Endothelial cell of hepatic sinusoid (primary cell): ENCODE results near the gene TAF6.

Experiments
- in situ Hi-C: cut with HindIII; loops from 2 replicates; pipeline ENCODE4 v1.10.0; 2017; ENCODE audit warnings: low sequenced_read_pairs

TAF6 gene

DNA sequence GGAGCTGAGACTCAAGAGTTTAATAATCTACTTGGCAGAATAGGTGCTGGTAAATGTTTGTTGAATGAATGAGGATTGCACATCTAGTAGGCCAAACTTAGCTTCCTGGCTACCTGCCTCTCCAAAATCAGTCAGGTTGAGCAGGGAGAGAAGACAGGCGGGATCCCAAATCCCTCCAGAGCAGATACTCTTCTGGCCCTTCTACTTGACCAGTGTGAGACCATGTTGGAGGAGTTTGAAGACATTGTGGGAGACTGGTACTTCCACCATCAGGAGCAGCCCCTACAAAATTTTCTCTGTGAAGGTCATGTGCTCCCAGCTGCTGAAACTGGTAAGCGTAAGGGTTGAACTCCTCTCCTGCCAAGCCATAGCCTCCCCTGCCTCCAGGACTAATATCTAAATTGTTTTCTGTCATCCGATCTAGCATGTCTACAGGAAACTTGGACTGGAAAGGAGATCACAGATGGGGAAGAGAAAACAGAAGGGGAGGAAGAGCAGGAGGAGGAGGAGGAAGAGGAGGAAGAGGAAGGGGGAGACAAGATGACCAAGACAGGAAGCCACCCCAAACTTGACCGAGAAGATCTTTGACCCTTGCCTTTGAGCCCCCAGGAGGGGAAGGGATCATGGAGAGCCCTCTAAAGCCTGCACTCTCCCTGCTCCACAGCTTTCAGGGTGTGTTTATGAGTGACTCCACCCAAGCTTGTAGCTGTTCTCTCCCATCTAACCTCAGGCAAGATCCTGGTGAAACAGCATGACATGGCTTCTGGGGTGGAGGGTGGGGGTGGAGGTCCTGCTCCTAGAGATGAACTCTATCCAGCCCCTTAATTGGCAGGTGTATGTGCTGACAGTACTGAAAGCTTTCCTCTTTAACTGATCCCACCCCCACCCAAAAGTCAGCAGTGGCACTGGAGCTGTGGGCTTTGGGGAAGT is 5.4 kb upstream of the TAF6 start:
- in situ Hi-C loops: no loop called here

DNA sequence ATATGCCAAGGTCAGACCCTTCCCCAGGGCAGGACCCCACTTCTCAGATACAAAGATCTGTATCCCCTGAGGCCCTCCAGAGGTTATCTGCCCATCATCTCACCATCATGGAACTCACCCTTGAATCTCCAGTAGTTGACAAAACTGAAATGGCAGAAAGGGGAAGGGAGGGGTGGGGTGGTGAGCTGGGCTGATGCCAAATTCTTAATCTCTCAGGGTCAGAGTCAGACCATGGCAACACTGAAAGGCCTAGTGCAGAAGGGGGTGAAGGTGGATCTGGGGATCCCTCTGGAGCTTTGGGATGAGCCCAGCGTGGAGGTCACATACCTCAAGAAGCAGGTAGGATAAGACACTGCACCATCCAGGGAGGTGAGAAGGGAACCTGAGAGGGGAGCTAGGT is 3.4 kb upstream of the TAF6 start:
- in situ Hi-C loops: no loop called here

DNA sequence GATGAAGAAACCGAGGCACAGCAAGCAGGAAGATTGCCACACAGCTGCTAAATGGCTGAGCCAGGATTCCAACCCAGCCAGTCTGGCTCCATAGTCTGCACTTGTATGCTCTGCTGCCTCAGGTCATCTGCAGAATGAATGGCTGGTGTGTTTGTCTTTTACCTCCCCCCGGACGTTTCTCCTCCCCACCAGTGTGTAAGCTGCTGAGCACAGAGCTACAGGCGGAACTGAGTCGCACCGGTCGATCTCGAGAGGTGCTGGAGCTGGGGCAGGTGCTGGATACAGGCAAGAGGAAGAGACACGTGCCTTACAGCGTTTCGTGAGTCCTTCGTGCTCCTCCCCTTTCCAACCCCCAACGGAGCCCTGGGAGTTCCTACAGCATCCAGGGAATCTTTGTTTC is 2.9 kb upstream of the TAF6 start:
- in situ Hi-C loops: no loop called here

DNA sequence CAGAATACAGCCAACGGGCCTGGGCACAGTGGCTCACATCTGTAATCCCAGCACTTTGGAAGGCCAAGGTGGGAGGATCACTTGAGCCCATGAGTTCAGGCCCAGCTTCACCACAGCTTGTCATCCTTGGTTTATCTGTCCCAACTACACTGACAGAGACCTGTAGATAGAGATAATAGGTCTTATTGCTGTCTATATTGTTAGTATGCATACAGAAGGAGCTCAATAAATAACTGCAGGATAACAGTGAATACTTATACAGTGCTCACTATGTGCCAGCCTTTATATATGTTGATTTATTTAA is 1.5 kb upstream of the TAF6 start:
- in situ Hi-C loops: no loop called here

DNA sequence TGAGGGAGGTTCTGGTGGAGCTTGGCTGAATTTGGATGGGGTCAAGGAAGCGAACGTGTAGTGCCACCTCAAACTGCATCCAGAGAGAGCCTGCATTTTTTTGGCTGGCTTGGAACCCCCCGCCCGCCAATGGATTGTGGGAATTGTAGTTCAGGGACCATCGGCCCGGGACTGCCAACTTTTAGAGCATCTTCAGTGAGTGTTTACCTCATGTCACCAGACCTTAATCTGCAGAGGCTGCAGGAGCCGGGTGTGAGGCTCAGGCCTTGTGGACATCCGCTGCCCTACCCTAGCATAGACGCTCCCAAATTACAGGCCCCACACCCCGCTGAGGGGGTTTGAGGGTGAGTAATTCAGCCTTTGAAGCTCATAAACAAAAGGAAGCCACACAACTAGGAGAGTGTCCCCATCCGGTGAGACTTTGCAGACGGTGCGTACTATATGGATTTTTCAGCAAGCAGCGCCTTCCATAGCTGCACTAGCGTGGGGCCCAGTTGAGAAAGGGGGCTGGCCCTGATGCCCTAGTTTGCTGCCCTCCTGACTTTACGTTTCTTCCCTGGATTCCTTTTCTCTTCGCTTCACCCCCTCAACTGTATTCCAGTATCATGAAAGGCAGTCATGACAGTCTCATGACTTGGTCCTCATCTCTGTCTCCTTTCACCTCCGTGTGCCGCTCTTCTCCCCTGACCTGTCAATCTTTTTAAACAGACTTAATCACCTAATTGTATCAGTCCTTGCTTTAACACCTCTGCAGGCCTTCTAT is 993 bp upstream of the TAF6 start:
- in situ Hi-C loops: no loop called here

DNA sequence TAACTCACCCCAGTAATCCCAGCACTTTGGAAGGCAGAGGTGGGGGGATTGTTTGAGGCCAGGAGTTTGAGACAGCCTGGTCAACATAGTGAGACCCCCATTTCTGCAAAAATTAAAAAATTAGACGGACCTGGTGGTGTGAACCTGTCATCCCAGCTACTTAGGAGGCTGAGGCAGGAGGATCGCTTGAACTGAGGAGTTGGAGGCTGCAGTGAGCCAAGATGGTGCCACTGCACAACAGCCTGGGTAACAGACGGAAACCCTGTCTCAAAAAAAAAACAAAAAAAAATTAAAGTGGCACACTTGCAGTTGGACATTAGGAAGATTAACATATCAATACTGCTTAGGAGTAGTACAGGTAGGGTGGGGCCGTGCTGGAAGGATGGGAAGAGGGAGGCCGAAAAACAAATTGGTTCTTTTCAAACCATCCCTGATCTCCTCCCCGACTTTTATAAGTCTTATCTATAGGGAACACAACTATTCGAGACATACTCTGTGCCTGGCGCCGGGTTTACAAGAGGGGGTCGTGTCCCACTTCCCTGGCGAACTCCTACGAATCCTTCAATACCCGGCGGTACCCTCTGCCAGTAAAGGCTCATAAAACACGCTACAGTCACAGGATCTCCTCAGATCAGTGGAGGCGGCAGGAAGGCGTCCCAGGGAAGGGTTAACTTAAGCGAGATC is 628 bp downstream of the TAF6 start:
- in situ Hi-C loops: no loop called here

DNA sequence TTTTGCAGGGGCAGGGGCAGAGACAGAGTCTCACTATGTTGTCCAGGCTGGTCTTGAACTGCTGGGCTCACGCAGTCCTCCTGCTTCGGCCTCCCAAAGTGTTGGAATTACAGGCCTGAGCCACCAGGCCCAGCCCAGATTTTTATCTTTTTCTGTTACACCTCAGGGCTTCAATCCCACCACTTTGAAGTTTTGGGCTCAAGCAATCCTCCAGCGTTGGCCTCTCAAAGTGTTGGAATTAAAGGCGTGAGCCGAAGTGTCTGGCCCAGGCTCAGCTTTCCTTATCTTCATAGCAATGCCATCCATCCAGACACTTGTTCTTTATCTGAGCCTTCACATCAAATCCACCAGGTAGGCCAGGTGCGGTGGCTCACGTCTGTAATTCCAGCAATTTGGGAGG is 4.1 kb downstream of the TAF6 start:
- in situ Hi-C loops: no loop called here

DNA sequence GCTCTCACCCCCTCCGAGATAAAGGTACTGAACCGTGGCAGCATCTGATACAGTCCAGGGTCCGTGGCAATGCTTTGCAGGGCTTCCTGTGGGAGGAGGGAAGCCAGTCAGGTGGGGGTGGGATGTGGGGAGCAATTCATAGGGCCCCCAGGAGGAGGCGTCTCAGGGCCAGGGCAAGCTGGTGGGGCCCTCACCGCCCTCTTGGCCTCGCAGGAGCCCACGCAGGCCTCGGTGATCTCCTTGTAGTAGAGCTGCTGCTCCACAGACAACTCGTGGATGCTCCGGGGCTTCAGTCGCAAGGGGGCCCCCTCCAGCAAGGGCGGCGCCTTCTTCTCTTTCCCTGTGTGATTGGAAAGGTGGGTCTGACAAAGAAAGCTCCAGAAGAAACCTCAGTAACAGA is 7.2 kb downstream of the TAF6 start:
- in situ Hi-C loops: no loop called here

DNA sequence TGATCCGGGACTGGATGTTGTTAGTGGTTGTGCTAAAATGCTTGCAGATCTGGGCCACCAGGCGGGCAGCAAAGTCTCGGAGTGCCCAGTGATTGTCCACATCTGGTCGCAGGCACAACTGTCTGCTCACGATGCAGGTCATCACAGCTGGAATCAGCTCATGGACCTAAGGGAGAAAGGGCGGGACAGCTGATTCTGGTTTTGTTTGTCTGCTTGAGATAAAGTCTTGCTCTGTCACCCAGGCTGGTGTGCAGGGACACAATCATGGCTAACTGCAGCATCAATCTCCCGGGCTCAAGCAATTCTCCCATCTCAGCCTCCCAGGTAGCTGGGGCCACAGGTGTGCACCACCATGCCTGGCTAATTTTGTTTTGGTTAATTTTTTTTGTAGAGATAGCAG is 8.0 kb downstream of the TAF6 start:
- in situ Hi-C loops: no loop called here

DNA sequence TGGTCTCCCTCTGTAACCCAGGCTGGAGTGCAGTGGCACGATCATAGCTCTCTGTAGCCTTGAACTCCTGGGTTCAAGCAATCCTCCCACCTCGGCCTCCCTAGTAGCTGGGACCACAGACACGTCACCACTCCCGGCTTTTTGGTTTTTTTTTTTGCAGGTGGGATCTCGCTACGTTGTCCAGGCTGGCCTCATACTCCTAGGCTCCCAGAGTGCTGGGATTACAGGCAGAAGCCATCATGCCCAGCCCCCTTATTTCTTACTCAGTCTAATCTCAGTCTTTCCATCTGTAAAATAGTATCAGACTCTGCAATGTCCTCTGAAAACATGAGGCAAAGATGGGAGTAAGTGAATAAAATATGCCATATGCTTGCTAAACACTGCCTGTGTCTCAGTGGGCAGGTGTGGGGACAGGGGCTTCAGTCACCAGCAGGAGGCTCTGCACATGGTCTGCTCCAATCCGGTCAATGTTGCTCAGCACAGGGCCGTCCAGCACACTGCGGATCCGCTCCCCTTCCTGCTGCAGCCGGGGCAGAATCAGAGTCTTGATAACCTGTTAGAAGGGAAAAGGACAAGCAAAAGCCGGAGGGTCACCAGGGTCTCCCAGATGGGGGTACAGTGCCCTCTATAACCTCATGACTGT is 9.5 kb downstream of the TAF6 start:
- in situ Hi-C loops: no loop called here

DNA sequence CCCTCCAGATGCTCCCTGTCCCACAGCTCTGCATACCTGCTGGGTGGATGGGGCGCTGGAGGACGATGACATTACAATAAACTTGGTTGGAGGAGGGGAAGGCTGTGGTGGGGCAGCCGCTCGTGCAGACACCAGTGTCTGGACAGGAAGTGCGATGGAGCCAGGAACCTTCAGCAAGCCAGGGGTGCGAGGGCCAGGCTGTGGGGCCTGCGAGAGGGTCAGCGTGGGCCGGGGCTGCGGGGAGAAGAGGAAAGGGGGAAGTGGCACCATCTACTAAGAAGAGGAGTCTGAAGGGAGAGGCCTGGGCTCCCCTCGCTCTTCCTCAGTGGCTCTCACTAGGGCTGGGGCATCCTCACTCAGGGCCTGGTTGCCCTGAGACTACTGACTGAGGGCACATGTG is 11.3 kb downstream of the TAF6 start:
- in situ Hi-C loops: no loop called here

DNA sequence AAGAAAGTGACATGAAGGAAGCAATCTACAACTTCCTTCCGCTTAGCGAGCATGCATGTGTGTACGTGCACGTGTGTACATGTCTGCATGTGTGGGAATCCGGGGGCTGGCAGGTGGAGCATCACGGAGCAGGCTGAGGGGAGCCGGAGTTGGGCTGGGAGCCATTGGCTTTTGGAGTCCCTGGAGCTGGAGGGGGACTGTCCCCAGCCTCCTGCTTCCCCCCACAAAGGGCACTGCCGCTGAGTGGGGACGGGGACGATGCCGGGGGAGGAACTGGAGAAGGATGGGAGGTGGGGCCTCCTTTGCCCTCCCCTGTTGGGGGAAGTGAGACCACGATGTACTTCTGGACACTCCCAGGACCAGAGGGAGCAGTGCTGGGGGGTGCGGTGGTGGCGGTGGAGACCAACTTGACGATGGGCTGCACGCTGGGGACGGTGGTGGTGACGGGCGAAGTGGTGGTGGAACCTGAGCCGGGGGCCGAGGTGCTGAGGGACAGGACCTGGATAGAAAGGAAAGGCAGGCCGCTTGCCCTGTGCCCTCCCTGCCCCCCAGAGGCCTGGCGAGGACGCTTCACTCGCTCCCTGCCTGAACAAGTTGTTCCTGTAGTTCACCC is 11.9 kb downstream of the TAF6 start:
- in situ Hi-C loops: no loop called here

DNA sequence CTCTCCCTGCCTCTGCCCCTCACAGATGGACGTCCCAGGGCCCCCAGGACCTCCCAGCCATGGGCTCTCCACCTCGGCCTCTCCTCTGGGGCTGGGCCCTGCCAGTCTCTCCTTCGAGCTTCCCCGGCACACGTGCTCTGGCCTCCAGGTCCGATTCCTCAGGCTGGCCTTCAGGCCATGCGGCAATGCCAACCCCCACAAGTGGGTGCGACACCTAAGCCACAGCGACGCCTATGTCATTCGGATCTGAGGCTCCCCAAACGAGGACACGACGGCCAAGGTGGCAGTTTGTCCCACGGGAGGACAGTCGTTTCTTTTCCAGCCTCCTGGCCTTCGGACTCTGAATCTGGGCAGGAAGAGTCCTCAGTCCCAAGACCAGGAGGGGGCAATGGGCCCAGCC is 12.5 kb downstream of the TAF6 start:
- in situ Hi-C loops: no loop called here

DNA sequence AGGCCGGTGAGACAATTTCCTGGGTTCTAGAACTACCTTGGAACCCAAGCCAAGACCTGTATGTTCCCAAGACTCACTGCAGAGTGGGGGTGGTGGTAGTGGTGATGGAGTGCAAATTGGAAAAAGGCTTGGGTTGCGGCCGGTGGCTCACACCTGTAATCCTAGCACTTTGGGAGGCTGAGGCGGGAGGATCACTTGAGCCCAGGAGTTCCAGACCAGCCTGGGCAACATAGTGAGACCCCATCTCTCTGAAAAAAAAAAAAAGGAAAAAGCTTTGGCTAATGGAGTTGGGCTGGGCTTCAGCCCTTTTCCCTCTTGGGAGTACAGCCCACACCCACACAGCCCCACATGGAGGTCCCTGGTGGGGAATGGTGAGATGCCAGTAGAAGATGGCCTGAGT is 13.6 kb downstream of the TAF6 start:
- in situ Hi-C loops: no loop called here

DNA sequence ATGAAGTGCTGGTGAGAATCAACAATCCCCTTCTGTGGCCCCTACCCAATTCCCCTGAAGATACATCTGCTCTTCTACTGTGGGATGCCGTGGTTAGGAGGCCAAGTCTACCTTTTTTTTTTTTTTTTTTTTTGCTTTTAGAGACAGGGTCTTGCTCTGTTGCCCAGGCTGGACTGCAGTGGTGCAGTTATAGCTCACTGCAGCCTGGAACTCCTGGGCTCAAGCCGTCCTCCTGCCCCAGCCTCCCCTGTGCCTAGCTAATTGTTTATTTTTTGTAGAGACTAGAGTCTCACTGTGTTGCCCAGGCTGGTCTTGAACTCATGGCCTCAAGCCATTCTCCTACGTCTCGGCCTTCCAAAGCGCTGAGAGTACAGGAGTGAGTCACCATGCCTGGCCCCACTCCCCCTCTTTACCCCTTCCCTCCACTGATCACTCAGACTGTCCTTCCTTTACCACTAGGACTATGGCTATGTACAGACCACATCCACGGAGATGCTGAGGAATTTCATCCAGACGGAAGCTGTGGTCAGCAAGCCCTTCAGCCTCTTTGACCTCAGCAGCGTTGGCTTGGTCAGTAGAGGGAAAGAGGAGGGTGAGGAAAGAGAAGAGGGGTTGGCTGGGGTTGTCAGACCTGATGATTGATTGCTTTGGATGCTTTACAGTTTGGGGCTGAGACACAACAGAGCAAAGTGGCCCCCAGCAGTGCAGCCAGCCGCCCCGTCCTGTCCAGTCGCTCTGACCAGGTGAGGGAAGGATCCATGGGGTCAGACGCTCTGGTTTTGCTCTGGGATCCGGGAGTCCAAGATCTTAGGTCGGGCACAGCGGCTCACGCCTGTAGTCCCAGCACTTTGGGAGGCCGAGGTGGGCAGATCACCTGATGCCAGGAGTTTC is 16.0 kb downstream of the TAF6 start:
- in situ Hi-C loops: no loop called here

DNA sequence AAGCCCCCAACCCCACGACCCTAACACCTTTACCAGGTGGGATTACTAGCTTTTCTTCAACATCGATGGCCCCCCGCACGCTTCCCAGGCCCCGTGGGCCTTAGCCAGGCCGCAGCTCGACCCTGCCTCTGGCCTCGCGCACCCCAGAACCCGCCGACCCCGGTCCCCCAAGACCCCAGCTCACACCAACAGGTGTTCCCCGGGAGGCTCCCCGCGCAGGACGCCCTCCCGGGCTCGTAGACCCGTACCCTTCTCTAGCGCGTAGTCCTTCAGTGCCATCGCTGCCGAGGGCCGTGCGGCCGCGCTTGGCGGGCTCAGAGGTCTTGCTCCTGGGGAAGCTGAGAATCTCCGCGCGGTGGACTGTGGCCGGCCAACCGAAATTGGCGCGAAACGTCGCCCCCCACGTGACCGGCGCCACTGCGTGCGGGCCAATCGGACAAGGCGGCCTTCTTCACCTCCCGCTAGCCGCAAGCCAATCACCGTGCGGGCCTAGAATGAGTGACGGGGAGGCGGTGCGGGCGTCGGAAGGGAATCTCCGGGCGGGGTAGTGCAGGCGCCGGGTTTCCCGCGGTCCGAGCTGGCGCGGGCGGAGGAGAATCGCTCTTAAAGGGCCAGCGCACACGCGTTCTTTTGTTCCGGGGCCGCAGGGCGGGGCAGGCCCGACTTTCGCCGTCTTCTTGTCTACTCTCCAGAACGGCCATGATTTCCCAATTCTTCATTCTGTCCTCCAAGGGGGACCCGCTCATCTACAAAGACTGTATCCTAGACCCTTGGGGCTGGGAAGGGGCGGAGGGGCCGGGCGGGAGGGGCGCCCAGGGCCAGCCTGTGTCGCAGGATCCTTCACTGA is 17.9 kb downstream of the TAF6 start, which contains the start of the genes AP4M1 and MCM7:
TSS of gene AP4M1 (plus strand) at position 628 of the 847 bp plus-strand sequence. CDS start at position 700, 72 bp downstream.
TSS of gene MCM7 (minus strand) at position 382 of the 847 bp plus-strand sequence. CDS start at position 279, 103 bp downstream.
- in situ Hi-C loops: no loop called here

DNA sequence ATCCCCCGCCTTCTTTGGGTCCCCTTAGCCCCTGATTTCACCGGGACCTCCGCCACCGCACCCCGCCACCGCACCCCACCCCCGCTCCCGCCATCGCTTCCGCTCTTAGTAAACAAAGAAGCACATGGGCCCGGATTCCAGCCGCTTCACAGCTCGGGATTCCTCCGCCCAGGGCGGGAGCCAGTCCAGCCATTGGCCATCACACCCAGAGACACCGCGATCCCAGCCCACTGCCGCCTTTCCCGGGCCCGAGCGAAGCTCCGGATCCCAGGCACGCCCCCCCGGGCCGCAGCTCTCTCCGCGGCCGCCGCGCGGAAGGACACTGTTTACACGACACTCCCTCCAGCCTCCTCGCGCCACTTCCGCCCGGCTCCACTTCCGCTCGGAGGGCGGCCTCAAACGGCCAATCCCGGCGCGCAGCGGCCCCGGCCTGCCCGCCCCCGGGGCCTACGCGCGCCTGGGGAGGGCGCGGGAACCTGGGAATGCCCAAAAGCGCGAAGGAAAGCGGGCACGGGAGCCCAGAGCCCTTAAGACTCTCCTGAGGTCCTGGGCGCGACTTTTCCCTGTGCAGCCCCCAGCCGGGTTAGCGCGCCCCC is 18.6 kb downstream of the TAF6 start:
- in situ Hi-C loops: no loop called here

DNA sequence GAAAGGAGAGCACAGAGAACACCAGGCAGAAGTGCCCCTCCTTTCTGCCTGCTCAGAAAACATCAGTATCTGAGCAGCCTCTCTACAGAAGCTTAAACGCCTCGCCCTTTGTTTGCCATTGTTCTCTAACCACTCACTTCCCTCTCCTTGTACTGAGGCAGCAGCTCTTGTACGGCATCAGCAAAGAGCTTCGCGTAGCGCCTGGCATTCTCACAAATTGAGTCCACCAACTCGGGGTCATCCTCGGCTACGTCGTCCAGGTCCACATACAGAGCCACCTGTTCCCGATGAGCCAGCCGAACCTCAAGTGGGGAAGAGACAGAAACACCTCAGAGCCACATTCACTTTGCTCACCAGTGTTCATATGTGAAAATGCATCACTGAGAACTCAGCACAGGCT is 19.7 kb downstream of the TAF6 start:
- in situ Hi-C loops: no loop called here
